ENCODE results near the gene GLRA1.

GLRA1 gene

DNA sequence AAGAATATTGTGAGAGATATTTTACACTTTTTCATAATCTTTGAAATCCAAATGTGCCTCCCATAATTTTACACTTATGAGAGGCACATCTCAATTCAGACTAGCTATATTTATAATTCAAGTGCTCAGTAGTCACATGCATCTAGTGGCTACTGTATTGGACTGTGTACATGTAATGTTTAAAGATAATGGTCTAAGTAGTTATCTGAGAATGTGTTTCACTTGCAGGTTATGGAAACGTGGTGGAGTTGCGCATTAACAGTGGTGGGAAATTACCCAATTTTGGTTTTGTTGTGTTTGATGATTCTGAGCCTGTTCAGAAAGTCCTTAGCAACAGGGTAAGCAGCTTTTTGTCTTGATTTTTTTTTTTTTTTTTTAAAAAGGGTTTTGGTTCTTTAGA, 124.1 kb downstream of the GLRA1 start:
- DNase-seq (ENCODE audit: low spot score), result no peak
- no peak overlapping the region for H3K27ac ChIP-seq
- no peak overlapping the region for H3K4me3 ChIP-seq
- TF ChIP-seq, protein P1, sequence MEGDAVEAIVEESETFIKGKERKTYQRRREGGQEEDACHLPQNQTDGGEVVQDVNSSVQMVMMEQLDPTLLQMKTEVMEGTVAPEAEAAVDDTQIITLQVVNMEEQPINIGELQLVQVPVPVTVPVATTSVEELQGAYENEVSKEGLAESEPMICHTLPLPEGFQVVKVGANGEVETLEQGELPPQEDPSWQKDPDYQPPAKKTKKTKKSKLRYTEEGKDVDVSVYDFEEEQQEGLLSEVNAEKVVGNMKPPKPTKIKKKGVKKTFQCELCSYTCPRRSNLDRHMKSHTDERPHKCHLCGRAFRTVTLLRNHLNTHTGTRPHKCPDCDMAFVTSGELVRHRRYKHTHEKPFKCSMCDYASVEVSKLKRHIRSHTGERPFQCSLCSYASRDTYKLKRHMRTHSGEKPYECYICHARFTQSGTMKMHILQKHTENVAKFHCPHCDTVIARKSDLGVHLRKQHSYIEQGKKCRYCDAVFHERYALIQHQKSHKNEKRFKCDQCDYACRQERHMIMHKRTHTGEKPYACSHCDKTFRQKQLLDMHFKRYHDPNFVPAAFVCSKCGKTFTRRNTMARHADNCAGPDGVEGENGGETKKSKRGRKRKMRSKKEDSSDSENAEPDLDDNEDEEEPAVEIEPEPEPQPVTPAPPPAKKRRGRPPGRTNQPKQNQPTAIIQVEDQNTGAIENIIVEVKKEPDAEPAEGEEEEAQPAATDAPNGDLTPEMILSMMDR (IDR thresholded peaks at IDR 0.05), result no peak

DNA sequence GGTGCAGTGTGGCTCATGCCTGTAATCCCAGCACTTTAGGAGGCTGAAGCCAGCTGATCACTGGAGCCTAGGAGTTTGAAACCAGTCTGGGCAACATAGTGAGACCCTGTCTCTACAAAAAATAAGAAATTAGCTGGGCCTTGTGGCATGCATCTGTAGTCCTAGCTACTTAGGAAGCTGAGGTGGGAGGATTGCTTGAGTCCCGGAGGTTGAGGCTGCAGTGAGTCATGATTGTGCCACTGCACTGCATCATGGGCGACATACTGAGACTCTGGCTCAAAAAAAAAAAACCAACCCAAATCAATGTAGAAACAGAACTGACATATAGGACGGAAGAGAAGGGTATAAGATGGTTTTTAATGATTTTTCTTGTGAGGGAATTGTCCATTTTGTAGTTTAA, 125.2 kb downstream of the GLRA1 start:
- TF ChIP-seq, protein P1 (IDR thresholded peaks at IDR 0.05), result no peak
- Histone ChIP-seq H3K27ac (no peak overlapping the region), H3K4me3 (no peak overlapping the region)
- no peak for DNase-seq (ENCODE audit: low spot score)

DNA sequence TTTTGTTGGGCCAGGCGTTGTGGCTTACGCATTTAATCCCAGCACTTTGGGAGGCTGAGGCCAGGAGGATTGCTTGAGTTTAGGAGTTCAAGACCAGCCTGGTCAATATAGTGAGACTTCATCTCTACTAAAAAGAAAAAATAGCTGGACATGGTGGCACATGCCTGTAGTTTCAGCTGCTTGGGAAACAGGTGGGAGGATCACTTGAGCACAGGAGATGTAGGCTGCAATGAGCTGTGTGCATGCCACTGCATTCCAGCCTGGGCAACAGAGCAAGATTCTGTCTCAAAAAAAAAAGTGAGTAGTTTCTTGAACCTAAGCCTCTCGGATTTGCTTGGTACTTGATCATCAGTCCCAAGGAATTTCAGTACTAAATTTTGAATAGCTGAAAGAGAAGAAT, 126.0 kb downstream of the GLRA1 start:
- H3K4me3 ChIP-seq, result no peak overlapping the region
- no peak for DNase-seq (ENCODE audit: low spot score)
- TF ChIP-seq, protein P1 (IDR thresholded peaks at IDR 0.05), result no peak
- H3K27ac ChIP-seq, result no peak overlapping the region

DNA sequence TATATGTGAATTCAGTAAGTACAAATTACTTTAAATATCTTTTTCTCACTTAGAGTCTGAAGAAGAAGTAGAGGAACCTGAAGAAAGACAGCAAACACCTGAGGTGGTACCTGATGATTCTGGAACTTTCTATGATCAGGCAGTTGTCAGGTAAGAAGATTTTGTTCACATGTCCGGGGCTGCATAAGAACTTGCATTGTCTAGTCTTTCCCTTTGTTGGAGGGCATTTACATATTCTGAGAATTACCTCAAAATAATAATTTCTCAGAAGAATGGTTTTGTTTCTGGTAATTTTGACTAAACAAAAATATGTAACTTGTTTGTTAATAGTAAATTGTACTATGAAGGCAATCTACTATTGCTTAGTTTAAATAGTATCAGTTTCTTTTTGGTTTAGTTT, 129.2 kb downstream of the GLRA1 start:
- TF ChIP-seq, protein P1 (IDR thresholded peaks at IDR 0.05), result no peak
- no peak for DNase-seq (ENCODE audit: low spot score)
- H3K4me3 ChIP-seq, result no peak overlapping the region
- H3K27ac ChIP-seq, result no peak overlapping the region

DNA sequence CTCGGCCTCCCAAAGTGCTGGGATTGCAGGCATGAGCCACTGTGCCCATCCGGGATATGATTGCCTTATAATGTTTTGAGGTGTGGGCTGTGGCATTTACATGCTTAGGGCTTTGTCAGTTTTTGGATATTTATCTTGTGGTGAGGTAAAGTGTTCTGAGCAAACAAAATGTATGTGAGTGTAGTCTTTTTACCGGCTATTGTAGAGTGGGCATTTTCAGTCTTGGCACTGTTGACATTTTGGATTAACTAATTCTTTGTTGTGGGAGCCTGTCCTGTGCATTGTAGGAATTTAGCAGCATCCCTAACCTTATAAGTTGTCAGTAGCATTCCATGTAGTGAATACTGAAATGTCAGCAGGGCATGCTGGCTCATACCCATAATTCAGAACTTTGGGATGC, 131.3 kb downstream of the GLRA1 start:
- no peak overlapping the region for H3K4me3 ChIP-seq
- TF ChIP-seq, protein P1 (IDR thresholded peaks at IDR 0.05), result no peak

DNA sequence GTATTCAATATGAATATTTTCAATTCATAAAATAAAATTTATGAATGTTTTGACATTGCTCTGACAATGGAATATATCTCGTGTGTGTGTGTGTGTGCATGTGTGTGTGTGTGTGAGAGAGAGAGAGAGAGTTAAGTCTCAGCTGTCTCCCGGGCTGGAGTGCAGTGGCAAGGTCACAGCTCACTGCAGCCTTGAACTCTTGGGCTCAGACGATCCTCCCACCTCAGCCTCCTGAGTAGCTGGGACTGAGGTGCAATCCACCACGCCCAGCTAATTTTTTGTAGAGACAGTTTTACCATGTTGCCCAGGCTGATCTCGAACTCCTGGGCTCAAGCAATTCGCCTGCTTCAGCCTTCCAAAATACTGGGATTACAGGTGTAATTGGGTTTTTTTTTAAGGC, 136.8 kb downstream of the GLRA1 start:
- H3K4me3 ChIP-seq, result no peak overlapping the region
- TF ChIP-seq, protein P1 (IDR thresholded peaks at IDR 0.05), result no peak
- DNase-seq (ENCODE audit: low spot score), result no peak
- no peak overlapping the region for H3K27ac ChIP-seq

More for the DNA sequence above, 131.3 kb downstream of the GLRA1 start:
- no peak overlapping the region for H3K27ac ChIP-seq
- DNase-seq (ENCODE audit: low spot score), result no peak

DNA sequence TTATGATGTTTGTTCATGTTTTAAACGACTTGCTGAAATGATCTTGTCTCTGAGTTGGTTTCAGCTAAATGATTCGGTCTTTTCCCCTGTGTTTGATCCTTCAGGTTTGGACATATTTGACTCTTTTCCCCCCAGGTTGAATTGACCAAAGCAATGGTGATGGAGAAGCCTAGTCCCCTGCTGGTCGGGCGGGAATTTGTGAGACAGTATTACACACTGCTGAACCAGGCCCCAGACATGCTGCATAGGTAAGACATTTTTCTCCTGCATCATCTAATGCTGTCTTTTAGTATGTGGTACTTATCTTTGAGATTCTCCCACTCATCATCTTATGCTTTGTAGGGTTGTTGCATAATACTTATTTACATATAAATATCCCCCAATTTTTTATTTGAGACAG, 138.2 kb downstream of the GLRA1 start:
- Histone ChIP-seq H3K27ac (no peak overlapping the region), H3K4me3 (no peak overlapping the region)
- no peak for DNase-seq (ENCODE audit: low spot score)
- TF ChIP-seq, protein P1 (IDR thresholded peaks at IDR 0.05), result no peak

All from coronary artery (tissue), 2 donors.